NCI-H1092 treated with DMSO at 0.1 percent for 48 hours (cell line): ENCODE data around the gene SVOP.
A peak's percentile ranks its signal among the peaks of the same experiment; 100 is the strongest.
"Not testable (repeated sequence)": the region's sequence is repeated elsewhere in the genome, so short reads cannot be mapped to it uniquely, and the experiment has no call there.

Experiments
- DNase-seq: peaks from one replicate; lab custom pipeline; 2025; lab: John Stamatoyannopoulos, UW

Gene SVOP, protein sequence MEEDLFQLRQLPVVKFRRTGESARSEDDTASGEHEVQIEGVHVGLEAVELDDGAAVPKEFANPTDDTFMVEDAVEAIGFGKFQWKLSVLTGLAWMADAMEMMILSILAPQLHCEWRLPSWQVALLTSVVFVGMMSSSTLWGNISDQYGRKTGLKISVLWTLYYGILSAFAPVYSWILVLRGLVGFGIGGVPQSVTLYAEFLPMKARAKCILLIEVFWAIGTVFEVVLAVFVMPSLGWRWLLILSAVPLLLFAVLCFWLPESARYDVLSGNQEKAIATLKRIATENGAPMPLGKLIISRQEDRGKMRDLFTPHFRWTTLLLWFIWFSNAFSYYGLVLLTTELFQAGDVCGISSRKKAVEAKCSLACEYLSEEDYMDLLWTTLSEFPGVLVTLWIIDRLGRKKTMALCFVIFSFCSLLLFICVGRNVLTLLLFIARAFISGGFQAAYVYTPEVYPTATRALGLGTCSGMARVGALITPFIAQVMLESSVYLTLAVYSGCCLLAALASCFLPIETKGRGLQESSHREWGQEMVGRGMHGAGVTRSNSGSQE

DNA sequence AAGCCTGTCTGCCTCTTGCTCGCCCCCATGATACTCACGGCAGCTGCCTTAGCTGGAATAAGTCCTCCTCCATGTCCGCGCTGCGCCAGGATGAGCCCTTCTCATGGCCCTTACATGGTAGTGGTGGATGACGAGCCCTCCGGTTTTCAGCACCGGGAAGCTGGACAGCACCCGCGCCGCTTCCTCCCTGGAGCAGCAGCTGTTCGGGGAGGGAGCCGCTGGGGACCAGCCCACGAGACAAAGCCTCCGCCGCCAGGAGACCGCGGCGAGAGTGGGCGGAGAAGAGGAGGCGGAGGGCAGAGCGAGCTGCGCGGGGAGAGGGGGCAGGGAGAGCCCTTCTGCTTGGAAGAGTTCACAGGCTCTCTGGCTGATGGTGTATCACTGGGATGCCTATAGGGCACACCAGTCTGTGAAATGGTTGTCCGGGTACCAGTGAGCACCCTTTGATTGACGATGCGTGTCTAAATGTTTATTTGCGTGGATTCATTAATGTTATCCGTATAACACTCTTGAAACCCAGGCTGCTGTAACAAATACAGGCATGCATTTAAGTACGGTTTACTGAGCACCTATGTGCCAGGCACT lies at the start of gene SVOP:
Gene SVOP (minus strand): TSS at position 273 of the 585 bp plus-strand sequence. CDS start 200 bp downstream, at position 73.
- DNase-seq = peak; percentile 84

DNA sequence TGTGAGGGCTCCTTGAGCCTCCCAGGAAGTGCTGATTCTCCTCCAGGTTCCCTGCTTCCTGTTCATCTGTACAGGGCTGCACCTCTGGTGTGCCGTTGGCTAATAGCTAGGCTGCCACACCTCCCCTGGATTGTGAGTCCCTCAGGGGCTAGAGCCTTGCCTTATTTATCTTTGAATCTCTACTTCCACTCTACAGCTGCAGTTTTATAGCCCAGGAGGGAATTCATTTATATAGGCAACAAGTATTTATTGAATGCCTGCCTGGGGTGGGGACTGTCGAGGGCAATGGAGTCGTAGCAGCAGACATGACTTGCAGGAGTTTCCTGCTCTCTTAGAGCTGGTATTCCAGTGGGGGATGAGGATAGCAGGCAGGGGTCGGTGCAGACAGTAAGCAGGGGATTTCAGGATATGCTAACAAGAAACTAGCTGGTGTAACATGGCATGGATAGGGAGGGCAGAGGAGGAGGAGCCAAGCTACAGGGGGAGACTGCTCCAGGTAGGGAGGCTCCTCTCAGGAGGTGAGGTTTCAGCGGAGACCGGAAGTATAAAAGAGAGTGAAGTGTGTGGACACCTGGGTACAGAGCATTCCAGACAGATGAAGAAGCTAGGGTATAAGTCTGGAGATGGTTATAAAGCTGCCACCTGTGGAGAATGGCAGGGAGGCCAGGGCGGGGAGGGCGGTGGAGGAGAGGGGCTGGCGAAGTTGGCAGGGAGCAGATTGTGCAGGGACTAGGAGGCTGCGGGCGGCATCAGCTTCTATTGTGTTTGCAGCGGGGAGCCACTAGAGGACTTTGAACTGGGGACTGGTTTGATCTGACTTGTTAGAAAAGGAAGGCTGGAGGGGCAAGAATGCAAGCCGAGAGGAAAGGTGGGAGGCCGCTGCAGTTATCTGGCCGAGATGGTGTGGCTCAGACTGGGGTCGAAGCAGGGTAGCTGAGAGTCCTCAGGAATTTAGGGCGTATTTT lies 48.7 kb upstream of the SVOP start:
- DNase-seq = no peak

DNA sequence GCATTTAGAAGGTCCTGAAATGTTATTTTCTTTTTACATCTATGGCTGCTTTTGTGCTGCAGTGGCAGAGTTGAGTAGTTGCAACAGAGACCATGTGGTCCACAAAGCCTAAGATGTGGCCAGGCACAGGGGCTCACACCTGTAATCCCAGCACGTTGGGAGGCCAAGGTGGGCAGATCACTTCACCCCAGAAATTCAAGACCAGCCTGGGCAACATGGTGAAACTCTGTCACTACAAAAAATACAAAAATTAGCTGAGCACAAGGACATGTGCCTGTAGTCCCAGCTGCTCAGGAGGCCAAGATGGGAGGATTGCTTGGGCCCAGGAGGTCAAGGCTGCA lies 45.0 kb upstream of the SVOP start:
- no peak for DNase-seq

DNA sequence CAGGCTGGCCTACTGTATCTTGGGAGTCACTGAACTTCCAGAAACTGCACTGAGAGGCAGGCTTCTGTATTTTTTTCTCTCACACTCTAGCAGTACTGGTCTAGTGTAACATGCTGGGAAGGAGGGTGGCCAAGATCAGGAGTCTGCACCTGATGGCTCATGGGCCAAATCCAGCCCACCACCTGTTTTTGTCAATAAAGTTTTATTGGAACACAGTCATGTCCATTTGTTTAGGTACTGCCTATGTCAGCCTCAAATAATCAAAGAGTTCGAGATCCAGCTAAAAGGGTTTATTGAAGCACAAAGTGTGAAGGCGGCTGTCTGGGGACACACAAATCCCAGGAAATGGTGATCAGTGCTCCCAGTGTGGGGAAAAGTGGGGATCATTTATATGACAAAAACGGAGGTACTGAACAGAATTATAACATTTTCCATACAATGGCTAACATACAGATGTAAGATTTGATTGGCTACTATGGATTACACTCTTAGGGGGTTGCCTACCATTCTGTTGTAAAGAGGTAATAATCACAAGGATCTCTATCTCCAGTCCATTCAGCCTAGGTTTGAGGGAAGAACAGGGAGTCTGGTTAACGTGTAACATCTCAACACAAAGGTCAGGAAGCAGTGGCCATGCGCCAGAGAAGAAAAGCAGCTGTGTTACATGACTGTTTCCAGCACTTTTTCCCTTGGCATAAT lies 44.4 kb upstream of the SVOP start:
- no peak for DNase-seq

DNA sequence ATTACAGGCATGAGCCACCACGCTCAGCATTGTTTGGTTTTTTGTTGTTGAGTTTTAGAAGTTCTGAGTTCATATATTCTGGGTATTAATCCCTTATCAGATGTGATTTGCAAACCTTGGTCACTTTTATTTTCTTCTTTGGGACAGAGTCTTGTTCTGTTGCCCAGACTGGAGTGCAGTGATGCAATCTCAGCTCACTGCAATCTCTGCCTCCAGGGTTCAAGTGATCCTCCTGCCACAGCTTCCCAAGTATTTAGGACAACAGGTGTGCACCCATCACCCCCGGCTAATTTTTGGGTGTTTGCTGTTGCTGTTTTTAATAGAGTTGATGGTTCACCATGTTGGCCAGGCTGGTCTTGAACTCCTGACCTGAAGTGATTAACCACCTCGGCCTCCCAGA lies 43.3 kb upstream of the SVOP start:
- DNase-seq = no peak

DNA sequence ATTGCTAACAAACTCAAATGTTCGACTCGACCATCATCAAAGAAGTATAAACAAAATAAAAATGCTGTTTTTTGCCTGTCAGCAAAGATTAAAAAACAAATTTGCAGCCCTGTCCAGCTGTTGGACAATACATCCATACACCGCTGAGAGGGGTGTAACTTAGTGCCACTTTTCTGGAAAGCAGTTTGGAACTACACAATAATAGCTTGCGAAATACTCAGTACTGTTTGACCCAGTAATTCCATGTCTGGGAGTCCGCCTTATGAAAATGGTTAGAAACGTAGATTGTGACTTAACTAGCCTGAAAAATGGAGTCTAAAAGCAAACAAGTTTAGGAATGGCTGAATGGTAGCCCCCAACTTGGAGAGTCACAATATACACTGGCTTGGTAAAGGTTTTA lies 37.9 kb upstream of the SVOP start:
- DNase-seq = no peak

DNA sequence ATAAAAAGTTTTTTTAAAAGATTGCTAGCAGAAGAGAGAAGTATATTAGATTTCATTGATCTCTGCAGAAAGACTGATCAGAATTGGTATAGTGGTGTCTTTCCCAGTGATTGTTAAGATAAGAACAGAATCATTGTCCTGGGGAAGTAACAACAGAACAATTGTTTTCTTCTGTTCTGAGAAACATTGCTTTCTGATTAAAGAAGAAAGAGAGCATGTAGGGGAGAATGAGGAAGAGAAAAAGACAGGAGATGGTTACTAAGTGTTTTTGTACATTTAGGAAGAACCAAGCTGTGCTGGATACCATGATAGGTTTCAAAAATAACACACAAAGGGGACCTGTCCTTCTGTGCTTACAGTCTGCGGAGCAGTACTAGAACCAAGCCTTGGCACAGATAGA lies 36.5 kb upstream of the SVOP start:
- no peak for DNase-seq

DNA sequence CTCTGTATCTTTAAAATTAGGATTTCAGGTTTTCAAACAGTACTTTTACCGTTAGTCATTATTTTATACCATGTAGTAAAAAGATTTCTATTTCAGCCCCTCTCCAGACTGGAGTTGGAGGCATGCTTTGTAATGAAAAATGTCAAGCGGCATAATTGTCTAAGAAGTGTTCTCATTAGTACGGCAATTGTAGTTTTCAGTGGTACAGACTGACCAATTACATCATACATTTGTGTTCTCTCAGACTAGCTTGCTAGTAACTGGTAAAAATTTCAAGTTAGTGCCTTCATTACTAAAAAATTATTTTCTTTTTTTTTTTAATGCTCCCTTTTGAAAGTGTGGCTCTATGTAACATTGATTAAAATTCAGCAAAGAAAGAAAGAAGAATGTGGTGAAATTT lies 36.0 kb upstream of the SVOP start:
- no peak for DNase-seq

DNA sequence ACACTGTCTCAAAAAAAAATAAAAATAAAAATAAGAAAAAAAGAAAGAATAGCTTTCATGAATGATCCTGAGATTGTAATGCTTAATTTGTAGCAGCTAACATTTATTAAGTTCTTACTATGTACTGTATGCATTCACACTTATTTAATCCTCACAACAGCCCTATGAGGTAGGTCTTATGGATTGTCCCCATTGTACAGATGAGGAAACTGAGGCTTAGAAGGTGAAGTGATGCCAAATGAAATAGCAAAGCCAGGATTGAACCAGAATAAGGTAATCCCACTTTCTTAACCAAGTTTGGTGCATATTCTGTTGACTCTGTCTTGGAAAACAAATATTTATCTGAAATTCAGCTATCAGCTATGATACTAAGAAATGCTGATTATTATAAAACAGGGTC lies 33.7 kb upstream of the SVOP start:
- no peak for DNase-seq

DNA sequence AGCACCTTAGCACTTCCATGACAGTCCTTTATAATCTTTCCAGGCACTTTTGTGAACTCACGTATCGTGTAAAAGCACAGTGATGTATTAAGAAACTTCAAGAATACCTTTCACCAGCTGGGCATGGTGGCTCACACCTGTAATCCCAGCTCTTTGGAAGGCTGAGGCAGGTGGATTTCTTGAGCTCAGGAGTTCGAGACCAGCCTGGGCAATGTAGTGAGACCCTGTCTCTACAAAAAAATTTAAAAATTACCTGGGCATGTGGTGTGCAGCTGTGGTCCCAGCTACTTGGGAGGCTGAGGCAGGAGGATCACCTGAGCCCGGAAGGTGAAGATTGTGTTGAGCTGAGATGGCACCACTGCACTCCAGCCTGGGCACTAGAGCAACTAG lies 33.3 kb upstream of the SVOP start:
- DNase-seq = not testable (repeated sequence)

DNA sequence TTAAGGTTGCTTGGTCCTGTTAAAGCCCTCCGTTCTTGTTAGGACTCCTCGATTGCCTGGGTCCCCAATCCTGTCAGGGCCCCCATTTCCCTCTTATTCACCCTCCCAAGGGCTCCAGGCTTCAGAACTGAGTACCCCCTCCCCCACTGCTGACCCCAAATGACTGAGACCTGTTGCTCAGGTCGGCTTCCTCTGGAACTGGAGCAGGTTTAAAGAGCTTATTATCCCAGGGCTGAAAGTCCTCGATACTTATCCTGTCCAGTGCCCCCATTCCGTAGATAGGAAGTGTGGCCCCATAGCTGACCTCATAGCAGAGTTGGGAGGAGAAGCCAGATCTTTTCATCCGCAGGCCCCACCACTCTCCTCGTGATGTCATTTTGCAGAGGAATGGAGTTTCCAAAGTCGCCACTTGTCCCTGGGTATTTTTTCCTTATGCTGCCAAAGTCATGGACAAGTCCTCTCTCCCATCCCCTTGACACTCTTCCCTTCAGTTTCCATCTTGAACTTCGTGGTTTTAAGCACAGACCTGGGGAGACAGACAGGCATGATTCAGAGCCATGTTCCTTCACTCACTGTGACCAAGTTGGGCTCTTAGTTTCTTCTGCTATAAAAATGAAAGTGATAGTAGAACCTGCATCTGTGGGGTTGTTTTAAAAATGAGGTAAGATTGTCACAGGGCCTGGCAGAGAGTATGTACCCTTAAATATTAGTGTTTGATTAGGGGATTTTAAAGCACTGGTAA lies 32.7 kb upstream of the SVOP start:
- DNase-seq = no peak

DNA sequence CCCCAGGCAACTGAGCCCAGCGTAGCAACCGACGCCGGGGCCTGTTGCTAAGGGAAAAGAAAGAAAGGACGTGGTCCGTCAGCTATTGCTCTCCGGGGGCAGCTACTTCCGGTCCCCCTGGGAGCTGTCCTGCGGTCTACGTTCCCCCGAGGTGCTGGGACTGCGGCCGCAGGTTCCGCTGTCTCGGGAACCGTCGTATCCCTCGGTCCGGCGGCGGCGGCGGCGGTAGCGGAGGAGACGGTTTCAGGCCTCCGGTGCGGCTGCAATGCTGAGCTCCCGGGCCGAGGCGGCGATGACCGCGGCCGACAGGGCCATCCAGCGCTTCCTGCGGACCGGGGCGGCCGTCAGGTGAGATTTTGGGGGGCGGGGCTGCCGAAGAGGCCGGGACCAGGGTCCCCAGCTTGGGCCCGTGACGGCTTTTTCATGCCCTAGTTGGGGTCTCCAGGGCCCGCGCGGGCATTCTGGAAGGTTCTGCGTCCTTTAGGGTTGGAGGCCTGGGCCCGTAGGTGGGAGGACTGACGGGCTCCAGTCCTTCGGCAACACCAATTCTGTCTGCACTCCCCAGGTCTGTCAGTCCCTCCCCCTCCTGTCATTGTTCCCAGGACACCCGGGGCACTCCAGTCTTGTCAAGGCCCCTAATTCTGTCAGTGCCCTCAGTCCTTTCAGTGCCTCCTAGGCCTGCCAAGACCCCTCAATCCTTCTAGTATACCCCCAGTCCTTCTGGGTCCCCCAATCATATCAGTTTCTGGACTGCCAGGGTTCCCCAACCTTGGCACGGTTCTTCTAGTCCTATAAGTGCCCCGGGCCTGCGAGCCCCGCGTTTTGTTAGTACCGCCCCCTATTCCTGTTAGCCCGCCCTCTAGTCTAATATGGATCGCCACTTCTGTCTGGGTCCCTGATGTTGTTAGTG lies 31.8 kb upstream of the SVOP start, which contains the start of gene USP30:
Gene USP30 (plus strand): TSS at position 163 of the 910 bp plus-strand sequence. CDS start 103 bp downstream, at position 266.
- DNase-seq = peak; percentile 61

DNA sequence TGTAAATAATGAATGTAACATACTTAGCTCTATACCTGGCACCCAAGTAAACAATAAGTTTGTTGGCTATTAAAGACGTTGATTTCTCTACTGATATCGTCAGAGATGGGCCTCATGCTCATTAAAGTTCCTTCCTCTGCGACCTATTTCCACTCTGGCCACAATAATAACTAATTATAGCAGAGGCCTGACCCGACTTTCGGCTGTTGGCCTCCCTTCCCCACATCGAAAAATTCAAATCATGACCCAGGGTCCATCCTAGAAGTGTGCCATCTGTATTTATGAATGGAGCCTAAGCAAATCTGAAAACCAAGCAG lies 31.2 kb upstream of the SVOP start:
- no peak for DNase-seq

DNA sequence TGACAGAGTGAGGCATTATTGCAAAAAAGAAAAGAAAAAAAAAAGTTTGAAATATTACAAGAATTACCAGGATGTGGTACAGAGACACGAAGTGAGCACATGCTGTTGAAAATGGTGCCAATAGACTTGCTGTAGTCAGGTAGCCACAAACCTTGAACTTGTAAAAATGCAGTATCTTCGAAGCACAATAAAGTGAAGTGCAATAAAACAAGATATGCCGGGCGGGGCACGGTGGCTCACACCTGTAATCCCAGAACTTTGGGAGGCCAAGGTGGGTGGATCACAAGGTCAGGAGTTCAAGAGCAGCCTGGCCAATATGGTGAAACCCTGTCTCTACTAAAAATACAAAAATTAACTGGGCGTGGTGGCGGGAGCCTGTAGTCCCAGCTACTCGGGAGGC lies 28.9 kb upstream of the SVOP start:
- DNase-seq = not testable (repeated sequence)

DNA sequence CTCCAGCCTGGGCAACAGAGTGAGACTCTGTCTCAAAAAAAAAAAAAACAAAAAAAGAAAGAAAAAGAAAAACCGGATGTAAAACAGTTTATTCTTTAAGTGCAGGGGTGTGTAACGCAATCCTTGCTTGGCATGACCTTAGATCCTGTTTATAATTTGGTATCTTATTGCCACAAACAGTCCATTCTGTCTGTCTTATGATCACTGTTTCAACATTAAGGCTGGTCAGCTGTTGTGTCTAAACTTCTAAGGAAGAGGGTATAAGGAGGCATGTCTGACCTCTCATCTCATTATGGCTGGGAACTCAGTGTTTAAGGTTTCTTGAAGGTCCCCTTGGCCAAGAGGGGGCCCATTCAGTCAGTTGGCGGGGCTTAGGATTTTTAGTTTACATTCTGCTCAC lies 27.8 kb upstream of the SVOP start:
- DNase-seq = not testable (repeated sequence)

DNA sequence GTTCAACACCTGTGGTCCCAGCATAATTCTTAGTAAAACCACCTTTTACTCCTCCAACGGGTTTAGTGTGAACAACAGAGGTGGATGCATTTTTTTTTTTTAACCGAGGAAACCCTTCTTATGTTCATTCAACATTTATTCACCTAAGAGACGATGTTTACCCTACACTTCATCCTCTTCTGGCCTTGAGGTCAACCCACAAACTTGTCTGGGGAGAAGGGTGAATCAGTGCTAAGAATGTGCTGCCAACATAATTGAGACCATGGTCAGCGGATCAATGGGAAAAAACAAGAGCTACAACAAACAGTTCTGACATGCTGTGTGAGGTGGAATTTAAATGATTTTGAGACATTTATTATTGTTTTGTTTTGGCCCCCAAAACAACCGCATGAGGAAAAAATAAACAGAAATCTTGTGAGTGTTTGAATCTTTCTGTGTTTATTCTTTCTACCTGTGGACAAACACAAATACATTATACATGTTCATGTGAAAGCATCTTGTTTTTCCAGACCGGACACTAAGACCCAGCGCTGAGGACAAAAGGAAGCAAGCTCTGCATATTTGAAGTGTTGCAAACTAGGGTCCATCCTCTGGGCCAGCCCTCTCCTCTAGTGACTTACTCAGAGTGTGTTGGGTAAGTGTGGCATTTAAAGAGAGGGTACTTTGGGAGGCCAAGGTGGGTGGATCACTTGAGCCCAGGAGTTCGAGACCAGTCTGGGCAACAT lies 26.4 kb upstream of the SVOP start:
- DNase-seq = no peak

DNA sequence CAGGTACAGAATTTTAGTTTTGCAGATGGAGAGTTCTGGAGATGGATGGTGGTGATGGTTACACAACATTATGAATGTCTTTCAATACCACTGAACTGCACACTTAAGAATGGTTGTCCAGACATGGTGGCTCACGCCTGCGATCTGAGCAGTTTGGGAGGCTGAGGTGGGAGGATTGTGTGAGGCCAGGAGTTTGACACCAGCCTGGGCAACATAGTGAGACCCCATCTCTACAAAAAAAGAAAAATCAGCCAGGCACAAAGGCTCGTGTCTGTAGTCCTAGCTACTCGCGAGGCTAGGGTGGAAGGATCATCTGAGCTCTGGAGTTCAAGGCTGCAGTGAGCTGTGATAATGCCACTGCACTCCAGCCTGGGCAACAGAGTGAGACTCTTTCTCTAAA lies 23.4 kb upstream of the SVOP start:
- no peak for DNase-seq

DNA sequence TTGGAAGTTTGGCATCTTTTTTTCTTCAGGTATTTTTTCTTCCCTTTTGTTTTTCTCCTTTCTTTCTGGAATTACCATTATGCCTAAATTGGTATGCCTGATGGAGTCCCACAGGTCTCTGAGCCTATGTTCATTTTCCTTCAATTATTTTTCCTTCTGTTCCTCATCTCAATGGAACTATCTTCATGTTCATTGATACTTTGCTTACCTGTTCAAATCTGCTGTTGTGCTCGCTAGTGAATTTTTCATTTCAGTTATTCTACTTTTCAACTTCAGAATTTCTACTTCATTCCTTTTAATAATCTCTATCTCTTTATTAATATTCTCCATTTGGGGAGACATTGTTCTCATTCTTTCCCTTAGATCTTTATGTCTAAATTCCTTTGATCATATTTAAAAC lies 16.1 kb upstream of the SVOP start:
- DNase-seq = no peak
